ENCODE results near the gene TLN1.

Gene TLN1, protein sequence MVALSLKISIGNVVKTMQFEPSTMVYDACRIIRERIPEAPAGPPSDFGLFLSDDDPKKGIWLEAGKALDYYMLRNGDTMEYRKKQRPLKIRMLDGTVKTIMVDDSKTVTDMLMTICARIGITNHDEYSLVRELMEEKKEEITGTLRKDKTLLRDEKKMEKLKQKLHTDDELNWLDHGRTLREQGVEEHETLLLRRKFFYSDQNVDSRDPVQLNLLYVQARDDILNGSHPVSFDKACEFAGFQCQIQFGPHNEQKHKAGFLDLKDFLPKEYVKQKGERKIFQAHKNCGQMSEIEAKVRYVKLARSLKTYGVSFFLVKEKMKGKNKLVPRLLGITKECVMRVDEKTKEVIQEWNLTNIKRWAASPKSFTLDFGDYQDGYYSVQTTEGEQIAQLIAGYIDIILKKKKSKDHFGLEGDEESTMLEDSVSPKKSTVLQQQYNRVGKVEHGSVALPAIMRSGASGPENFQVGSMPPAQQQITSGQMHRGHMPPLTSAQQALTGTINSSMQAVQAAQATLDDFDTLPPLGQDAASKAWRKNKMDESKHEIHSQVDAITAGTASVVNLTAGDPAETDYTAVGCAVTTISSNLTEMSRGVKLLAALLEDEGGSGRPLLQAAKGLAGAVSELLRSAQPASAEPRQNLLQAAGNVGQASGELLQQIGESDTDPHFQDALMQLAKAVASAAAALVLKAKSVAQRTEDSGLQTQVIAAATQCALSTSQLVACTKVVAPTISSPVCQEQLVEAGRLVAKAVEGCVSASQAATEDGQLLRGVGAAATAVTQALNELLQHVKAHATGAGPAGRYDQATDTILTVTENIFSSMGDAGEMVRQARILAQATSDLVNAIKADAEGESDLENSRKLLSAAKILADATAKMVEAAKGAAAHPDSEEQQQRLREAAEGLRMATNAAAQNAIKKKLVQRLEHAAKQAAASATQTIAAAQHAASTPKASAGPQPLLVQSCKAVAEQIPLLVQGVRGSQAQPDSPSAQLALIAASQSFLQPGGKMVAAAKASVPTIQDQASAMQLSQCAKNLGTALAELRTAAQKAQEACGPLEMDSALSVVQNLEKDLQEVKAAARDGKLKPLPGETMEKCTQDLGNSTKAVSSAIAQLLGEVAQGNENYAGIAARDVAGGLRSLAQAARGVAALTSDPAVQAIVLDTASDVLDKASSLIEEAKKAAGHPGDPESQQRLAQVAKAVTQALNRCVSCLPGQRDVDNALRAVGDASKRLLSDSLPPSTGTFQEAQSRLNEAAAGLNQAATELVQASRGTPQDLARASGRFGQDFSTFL (N-terminal part only)

DNA sequence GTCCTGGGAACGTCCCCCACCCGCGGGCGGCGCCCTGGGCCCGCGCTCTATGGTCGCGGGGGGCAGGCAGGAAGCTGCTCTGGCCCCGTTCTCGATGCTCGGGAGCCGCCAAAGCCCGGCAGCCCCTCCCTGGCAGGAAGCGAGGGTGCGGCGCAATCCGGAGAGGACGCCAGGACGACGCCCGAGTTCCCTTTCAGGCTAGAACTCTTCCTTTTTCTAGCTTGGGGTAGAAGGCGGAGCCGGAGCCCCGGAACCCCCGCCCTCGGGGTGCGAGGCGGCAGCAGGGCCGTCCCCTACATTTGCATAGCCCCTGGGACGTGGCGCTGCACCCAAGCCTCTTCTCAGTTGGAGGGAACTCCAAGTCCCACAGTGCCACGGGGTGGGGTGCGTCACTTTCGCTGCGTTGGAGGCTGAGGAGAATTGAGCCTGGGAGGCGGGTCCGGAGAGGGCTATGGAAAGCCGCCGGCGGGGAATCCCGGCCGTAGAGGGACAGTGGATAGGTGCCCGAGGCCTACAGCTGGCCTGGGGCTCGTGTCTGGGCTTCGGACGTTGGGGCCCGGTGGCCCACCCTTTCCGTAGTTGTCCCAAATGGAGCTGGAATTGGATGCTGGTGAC lies at the start of gene TLN1, which contains the start of gene CREB3:
TSS of gene TLN1 (minus strand) at position 11 of the 615 bp plus-strand sequence. CDS start 6,501 bp downstream, outside the sequence.
TSS of gene CREB3 (plus strand) at position 482 of the 615 bp plus-strand sequence. CDS start at position 589, 107 bp downstream.
- TF ChIP-seq, protein P1, sequence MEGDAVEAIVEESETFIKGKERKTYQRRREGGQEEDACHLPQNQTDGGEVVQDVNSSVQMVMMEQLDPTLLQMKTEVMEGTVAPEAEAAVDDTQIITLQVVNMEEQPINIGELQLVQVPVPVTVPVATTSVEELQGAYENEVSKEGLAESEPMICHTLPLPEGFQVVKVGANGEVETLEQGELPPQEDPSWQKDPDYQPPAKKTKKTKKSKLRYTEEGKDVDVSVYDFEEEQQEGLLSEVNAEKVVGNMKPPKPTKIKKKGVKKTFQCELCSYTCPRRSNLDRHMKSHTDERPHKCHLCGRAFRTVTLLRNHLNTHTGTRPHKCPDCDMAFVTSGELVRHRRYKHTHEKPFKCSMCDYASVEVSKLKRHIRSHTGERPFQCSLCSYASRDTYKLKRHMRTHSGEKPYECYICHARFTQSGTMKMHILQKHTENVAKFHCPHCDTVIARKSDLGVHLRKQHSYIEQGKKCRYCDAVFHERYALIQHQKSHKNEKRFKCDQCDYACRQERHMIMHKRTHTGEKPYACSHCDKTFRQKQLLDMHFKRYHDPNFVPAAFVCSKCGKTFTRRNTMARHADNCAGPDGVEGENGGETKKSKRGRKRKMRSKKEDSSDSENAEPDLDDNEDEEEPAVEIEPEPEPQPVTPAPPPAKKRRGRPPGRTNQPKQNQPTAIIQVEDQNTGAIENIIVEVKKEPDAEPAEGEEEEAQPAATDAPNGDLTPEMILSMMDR (IDR thresholded peaks at IDR 0.05; ENCODE audit: low read depth, low read length): peak; percentile 1
- DNase-seq (ENCODE audit: extremely low read depth, low read depth): peak; percentile 98

DNA sequence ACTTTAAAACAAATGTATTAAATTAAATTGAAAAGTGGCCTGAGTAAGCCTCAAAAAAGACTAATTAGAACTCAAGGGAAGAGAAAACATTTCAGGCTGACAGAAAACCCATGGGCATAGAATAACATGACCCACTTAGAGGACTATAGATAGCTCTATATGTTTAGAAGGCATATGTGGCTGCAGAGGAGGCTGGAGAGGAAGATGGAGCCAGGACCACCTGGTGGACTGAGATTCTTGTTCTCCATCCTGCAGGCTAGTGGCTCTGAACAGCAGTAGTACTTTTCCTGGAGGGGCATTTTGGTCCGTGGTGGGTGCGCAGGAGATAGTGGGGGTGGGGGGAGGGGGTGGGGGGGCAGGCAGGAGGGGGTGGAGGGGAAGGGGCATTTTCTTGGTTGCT lies 49.1 kb upstream of the TLN1 start:
- TF ChIP-seq, protein P1 (IDR thresholded peaks at IDR 0.05; ENCODE audit: low read depth, low read length): no peak
- DNase-seq (ENCODE audit: extremely low read depth, low read depth): no peak

DNA sequence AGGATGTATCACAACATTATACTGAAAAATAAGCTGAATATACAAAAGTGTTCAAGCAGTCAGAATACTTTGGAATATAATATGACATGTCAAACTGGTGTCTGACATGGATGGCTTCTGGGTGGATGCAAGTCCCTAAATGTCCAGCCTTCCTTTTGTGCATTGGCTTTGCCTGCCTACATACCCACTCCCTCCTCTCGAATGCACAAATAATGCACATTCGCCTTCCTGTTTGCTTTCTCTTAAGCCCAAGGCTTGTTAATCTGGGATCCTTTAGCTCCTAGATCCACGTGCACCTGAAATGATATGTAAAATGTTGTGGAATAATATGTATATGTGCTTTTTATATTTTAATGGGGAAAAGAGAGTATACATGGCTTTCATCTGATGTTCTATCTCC lies 46.5 kb upstream of the TLN1 start:
- DNase-seq (ENCODE audit: extremely low read depth, low read depth): no peak
- TF ChIP-seq, protein P1 (IDR thresholded peaks at IDR 0.05; ENCODE audit: low read depth, low read length): no peak

DNA sequence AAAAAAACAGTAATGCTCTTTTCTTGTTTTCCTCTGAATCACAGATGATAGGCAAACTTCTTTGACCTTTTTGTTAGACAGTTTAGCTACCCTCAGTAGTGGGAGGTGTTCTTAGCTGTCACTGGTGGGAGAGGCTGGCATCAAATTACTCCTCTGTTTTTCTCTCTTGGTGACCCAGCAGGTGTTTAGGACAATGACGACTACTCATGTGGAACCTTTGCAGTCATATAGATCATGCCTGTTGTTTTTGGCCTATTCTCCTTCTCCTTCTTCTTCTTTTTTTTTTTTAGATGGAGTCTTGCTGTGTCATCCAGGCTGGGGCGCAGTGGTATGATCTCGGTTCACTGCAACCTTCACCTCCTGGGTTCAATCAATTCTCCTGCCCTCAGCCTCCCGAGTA lies 44.0 kb upstream of the TLN1 start:
- TF ChIP-seq, protein P1 (IDR thresholded peaks at IDR 0.05; ENCODE audit: low read depth, low read length): no peak
- DNase-seq (ENCODE audit: extremely low read depth, low read depth): no peak

DNA sequence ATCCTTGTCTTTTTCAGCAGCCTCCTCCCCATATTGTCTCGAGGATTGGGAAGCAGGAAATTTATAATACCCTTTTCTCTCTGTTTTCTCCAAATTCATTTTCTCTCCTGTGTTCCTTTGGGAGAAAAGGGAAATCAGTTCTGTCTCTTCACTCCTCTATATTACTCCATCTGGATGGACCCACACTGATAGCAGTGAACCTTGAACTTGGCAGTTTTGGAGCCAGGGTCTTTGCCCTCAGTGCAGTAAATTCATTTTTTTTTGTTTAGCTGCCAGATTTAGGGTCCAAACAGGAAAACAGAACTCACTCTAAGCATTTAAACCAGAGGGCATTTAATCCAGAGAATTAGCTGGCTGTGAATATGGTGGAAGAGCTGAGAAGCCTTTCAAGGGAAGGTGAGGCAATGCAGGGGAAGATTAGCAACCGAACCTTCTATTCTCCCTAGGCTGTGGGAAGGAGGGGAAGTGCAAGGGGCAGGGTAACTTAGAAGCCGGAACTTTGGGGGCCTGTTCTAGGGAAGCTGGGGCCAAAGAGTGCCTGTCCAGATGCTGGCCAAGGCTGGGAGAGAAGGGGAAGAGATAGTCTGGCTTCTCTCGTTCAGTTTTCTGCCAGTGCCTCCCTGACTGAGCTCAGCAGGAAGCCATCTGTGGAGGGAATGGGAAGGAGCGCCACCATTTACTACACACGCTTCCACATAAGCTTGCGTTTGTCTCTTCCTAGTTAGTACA lies 43.1 kb upstream of the TLN1 start:
- TF ChIP-seq, protein P1 (IDR thresholded peaks at IDR 0.05; ENCODE audit: low read depth, low read length): no peak
- no peak for DNase-seq (ENCODE audit: extremely low read depth, low read depth)

DNA sequence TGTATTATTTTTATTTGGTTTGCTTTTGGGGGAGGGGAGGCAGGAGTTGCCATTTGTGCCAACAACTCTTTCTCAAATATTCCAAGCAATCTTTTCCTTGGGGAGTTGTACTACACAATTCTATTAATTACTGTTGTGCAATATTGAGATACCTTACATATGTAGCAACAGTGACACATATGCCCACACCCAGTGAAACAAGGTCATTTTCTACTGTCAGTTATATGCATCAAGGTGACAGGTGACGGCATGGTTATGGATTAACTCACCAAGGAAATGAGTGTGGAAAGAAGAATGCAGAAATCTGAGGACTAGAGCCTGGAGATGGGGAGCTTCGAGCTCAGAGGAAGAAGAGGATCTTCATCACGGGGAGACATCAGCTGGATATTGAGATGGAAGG lies 39.9 kb upstream of the TLN1 start:
- TF ChIP-seq, protein P1 (IDR thresholded peaks at IDR 0.05; ENCODE audit: low read depth, low read length): no peak
- DNase-seq (ENCODE audit: extremely low read depth, low read depth): no peak
